AG09319 (cell line): ENCODE results near the gene ZNF879.
A peak's percentile ranks its signal among the peaks of the same experiment; 100 is the strongest.

Source experiments
- DNase-seq: peaks from one replicate; pipeline ENCODE4 v3.0.0-alpha.2; 2010; ENCODE audit warnings: low read depth; ENCODE audit errors: extremely low read depth
- TF ChIP-seq, protein P1 (sequence below): IDR thresholded peaks from 2 replicates; pipeline ENCODE4 v1.5.1; 2011; ENCODE audit warnings: low read depth, mild to moderate bottlenecking, inconsistent platforms, low read length, moderate library complexity

The ZNF879 gene

DNA sequence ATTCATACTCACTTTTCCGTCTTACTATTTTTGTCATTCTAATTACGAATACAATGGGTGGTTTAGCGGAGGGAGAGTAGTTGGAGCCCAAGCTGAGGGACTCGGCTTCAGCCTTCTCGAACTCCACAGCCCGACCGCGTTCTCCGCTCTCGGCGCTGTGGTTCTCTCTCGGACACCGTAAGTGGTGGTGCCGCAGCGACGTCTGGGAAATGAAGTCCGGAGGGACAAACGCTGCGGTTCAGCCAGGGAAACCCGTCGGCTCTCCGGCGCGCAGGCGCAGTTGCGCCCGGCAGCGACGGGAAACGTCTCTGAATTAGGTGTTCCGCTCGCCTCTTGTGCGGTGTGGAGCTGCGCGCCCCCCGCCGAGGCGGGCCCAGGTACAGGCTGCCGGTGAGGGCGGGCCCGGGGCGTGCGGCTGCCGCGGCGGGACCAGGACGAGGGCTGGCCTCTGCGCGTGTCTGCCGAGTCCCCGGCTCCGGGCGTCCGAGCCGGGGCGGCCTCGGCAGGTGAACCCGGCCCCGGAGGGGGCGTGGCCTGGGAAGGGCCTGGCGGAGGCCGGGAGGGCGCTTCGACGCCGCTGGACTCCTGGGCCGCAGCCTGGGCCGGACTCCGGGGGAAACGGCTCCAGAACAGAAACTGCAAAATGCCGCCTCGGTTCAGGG, at the start of gene ZNF879:
TSS of gene ZNF879 (plus strand) at position 277 of the 662 bp plus-strand sequence. CDS start 1,201 bp downstream, outside the sequence.
- peak; percentile 82 for DNase-seq
- TF ChIP-seq, protein P1, sequence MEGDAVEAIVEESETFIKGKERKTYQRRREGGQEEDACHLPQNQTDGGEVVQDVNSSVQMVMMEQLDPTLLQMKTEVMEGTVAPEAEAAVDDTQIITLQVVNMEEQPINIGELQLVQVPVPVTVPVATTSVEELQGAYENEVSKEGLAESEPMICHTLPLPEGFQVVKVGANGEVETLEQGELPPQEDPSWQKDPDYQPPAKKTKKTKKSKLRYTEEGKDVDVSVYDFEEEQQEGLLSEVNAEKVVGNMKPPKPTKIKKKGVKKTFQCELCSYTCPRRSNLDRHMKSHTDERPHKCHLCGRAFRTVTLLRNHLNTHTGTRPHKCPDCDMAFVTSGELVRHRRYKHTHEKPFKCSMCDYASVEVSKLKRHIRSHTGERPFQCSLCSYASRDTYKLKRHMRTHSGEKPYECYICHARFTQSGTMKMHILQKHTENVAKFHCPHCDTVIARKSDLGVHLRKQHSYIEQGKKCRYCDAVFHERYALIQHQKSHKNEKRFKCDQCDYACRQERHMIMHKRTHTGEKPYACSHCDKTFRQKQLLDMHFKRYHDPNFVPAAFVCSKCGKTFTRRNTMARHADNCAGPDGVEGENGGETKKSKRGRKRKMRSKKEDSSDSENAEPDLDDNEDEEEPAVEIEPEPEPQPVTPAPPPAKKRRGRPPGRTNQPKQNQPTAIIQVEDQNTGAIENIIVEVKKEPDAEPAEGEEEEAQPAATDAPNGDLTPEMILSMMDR, result no peak

- no peak for DNase-seq
- TF ChIP-seq, protein P1, result no peak
Observed at GRCh38 chr5:178981381-178981780, 42.2 kb upstream of the ZNF879 start.

DNA sequence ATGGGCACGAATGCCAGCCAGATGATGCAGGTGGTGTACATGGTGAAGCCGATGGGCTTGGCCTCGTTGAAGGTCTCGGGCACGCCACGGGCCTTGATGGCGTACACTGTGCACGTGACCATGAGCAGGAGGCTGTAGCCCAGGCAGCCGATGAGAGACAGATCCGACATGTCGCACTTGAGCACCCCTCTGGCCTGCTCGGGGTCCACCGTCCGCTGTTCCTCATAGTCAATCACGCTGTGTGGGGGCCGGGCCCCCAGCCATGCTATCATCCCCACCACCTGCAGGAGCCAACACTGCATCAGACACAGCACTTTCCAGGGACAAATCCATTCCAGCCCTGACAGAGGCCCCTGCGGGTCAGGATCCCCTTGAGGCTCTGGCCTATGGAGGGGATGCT, 40.7 kb upstream of the ZNF879 start:
- TF ChIP-seq, protein P1, result no peak

DNA sequence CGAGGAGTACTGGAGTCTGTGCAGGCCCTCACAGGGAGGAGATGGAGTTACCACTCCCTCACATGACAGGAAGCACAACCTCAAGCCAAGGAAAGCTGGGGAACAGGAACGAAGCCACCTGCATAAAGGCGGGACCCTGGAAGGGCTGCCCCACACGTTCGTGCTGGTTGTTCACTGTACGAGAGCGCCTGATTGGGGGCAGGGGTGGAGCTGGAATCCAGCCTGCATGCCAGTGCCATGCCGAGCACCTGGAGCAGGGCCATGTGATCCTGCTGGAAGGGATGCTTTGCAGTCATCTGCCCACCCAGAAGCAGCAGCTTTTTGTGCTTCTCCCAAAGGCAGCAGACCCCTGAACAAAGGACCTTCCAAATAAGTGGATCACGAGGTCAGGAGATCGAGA, 39.9 kb upstream of the ZNF879 start:
- TF ChIP-seq, protein P1, result no peak
- DNase-seq, result no peak

More for the DNA sequence above, 40.7 kb upstream of the ZNF879 start:
- DNase-seq, result no peak

DNA sequence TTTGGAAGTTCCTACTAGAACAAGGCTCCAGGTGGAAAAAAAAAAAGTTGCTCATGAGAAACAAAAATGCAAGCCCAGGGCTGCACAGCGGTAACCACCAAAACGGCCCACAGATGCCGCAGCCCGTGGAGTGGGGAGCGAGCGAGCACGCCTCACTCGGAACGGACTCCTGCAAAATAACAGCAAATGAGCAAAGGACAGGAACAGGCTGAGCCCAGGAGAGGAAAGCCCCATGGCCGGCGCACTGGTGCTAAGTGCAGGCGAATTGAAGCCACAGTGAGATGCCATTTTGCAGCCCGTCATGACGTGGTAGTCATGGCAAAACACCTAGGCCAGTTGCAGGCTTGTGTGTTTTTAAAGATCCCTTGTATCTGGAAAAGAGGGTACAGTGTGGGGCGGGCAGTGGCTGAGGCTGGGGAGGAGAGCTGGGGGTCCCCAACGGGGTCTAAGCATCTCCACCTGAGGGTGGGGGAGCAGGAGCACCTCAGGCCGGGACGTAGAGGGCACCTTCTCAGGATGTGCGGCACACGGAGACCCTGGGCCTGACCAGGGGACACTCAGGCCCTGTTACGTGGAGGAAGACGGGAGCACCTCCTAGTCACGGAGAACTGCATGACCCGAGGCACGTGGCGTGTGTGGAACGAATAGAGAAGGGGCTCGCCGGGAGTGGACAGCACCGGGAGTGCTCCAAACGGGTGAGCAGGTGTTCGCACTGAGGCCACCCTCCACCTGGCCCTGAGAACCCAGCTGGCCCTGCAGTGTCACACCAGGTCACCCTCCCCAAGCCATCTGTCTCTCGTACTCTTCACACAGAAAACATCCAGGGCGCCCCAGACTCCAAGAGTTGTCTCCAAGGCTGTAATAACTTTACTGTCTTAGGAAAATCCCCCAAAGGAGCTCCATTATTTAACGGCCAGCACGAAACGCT, 39.2 kb upstream of the ZNF879 start:
- TF ChIP-seq, protein P1, result no peak
- DNase-seq, result no peak

- TF ChIP-seq, protein P1, result no peak
- no peak for DNase-seq
Observed at GRCh38 chr5:178986326-178986960, 37.2 kb upstream of the ZNF879 start.
